Suprapubic skin (tissue), 4 donors: ENCODE results near the gene RAMP2. TPM values are rescaled to one million over a fixed set of nuclear protein-coding genes. Genes with fewer than 3 reads are reported as not detected.

ENCODE experiments used
- DNase-seq, 2 donors: peaks; one replicate each; pipeline ENCODE4 v3.0.0-alpha.2; 2019; ENCODE audit warnings: low spot score in 2 of 2
- H3K27ac ChIP-seq: fragments of 200-600 bp; sonication (generic); one replicate; pipeline ENCODE4 v1.5.1; 2019
- H3K27me3 ChIP-seq: fragments of 200-600 bp; sonication (generic); one replicate; pipeline ENCODE4 v1.5.1; 2019
- H3K36me3 ChIP-seq: fragments of 200-600 bp; sonication (generic); one replicate; pipeline ENCODE4 v1.5.1; 2019
- H3K4me1 ChIP-seq: fragments of 200-600 bp; sonication (generic); one replicate; pipeline ENCODE4 v1.5.1; 2019
- H3K4me3 ChIP-seq: fragments of 200-600 bp; sonication (generic); one replicate; pipeline ENCODE4 v1.5.1; 2019; ENCODE audit warnings: mild to moderate bottlenecking
- H3K9me3 ChIP-seq: fragments of 200-600 bp; sonication (generic); one replicate; pipeline ENCODE4 v1.5.1; 2019
- CTCF ChIP-seq, 2 donors: fragments of 200-600 bp in 1 of 2; fragments of 450-650 bp in 1 of 2; sonication (generic) in 1 of 2; IDR thresholded peaks; one replicate each; pipeline ENCODE4 v1.5.1; 2016 to 2019; ENCODE audit warnings: antibody characterized with exemption in 2 of 2, mild to moderate bottlenecking in 1 of 2, moderate library complexity in 1 of 2
- EP300 ChIP-seq: sonication (generic); formaldehyde crosslinking; IDR thresholded peaks from one replicate; pipeline ENCODE4 v1.6.1; 2017; ENCODE audit warnings: antibody characterized with exemption
- POLR2A ChIP-seq, 2 donors: fragments of 450-650 bp; IDR thresholded peaks; one replicate each; pipeline ENCODE4 v1.6.1; 2017; ENCODE audit warnings: antibody characterized with exemption in 2 of 2, mild to moderate bottlenecking in 2 of 2, moderate library complexity in 2 of 2
- POLR2AphosphoS5 ChIP-seq, 3 donors: sonication (generic); formaldehyde crosslinking; IDR thresholded peaks; one replicate each; pipeline ENCODE4 v1.6.1; 2017; ENCODE audit warnings: antibody characterized with exemption in 3 of 3
- WGBS: methylation state at CpG from one replicate; pipeline ENCODE4 v1.1.5; 2018; 5-methylcytosine and 5-hydroxymethylcytosine counted together
- total RNA-seq, 4 donors: library from RNA; depleted of rRNA; stranded (reverse); fragments of >200 nt; gene quantifications; one replicate each; pipeline ENCODE4 v1.1.0, GENCODE V29; 2016

Gene RAMP2
- total RNA-seq, 4 donors from 2014 or later = 5.2 to 21.8 (median 14.7) TPM

- no peak for DNase-seq
Measured at GRCh38 chr17:42791948-42792347, 30.9 kb downstream of the RAMP2 start.

GRCh38 chr17:42792545-42792944, 31.5 kb downstream of the RAMP2 start:
- DNase-seq = no peak
- Histone ChIP-seq H3K27ac (no peak overlapping the region), H3K36me3 (peaks cover 11% of the 10 kb centered on the region), H3K9me3 (no peaks in the 10 kb centered on the region), H3K4me3 (no peak overlapping the region), H3K27me3 (peaks cover 6% of the 10 kb centered on the region), H3K4me1 (peaks cover 18% of the 10 kb centered on the region)
- TF ChIP-seq CTCF (IDR thresholded peaks at IDR 0.05) = no peak
- TF ChIP-seq POLR2A (IDR thresholded peaks at IDR 0.05) = no peak
- no peak for TF ChIP-seq POLR2AphosphoS5 (IDR thresholded peaks at IDR 0.05)
- no peak for TF ChIP-seq EP300
- 74% methylated on average over 5 of the region's 5 CpGs for WGBS

More at GRCh38 chr17:42791948-42792347, 30.9 kb downstream of the RAMP2 start:
- H3K27me3 ChIP-seq = peaks cover 12% of the 10 kb centered on the region
- no peaks in the 10 kb centered on the region for H3K9me3 ChIP-seq
- 73% methylated on average over 2 of the region's 2 CpGs for WGBS
- H3K4me3 ChIP-seq = no peak overlapping the region
- TF ChIP-seq POLR2AphosphoS5 (IDR thresholded peaks at IDR 0.05) (no peak), EP300 (no peak), POLR2A (IDR thresholded peaks at IDR 0.05) (no peak), CTCF (IDR thresholded peaks at IDR 0.05) (no peak)
- H3K36me3 ChIP-seq = peaks cover 8% of the 10 kb centered on the region
- H3K4me1 ChIP-seq = peaks cover 12% of the 10 kb centered on the region
- H3K27ac ChIP-seq = no peak overlapping the region

- 68% methylated on average over 4 of the region's 4 CpGs for WGBS
- H3K4me1 ChIP-seq = peaks cover 29% of the 10 kb centered on the region
- H3K36me3 ChIP-seq = peaks cover 11% of the 10 kb centered on the region
- H3K27me3 ChIP-seq = no peaks in the 10 kb centered on the region
- no peak overlapping the region for H3K27ac ChIP-seq
- no peak for DNase-seq
- TF ChIP-seq POLR2AphosphoS5 (IDR thresholded peaks at IDR 0.05) (no peak), POLR2A (IDR thresholded peaks at IDR 0.05) (no peak)
- no peak overlapping the region for H3K4me3 ChIP-seq
- no peaks in the 10 kb centered on the region for H3K9me3 ChIP-seq
Measured at GRCh38 chr17:42795061-42795460, 34.0 kb downstream of the RAMP2 start.

- H3K4me3 ChIP-seq = no peak overlapping the region
- DNase-seq = no peak
- no peaks in the 10 kb centered on the region for H3K27me3 ChIP-seq
- H3K9me3 ChIP-seq = no peaks in the 10 kb centered on the region
- WGBS = 73% methylated on average over 10 of the region's 10 CpGs
- peaks cover 29% of the 10 kb centered on the region for H3K4me1 ChIP-seq
- H3K36me3 ChIP-seq = peaks cover 11% of the 10 kb centered on the region
- TF ChIP-seq POLR2AphosphoS5 (IDR thresholded peaks at IDR 0.05) (no peak), POLR2A (IDR thresholded peaks at IDR 0.05) (no peak), EP300 (no peak), CTCF (IDR thresholded peaks at IDR 0.05) (no peak)
- H3K27ac ChIP-seq = no peak overlapping the region
Measured at GRCh38 chr17:42795465-42795864, 34.4 kb downstream of the RAMP2 start.

- Histone ChIP-seq H3K4me1 (peaks cover 29% of the 10 kb centered on the region), H3K27ac (no peak overlapping the region), H3K4me3 (no peak overlapping the region), H3K9me3 (no peaks in the 10 kb centered on the region), H3K27me3 (no peaks in the 10 kb centered on the region), H3K36me3 (peaks cover 11% of the 10 kb centered on the region)
- no peak for DNase-seq
- TF ChIP-seq POLR2AphosphoS5 (IDR thresholded peaks at IDR 0.05) (no peak), CTCF (IDR thresholded peaks at IDR 0.05) (no peak), POLR2A (IDR thresholded peaks at IDR 0.05) (no peak), EP300 (no peak)
- 90% methylated on average over 17 of the region's 18 CpGs for WGBS
Measured at GRCh38 chr17:42796066-42796758, 35.2 kb downstream of the RAMP2 start.
